ENCODE data around the gene ZNF536.

ZNF536 gene

GRCh38 chr19:30557927-30558557 is 185.9 kb downstream of the ZNF536 start:
- Histone ChIP-seq H3K9me3 (no peaks in the 10 kb centered on the region), H3K4me3 (no peak overlapping the region), H3K4me1 (no peaks in the 10 kb centered on the region), H3K27ac (no peak overlapping the region), H3K27me3 (peaks cover 0 to 27% of the 10 kb centered on the region in 2 donors), H3K36me3 (no peaks in the 10 kb centered on the region)
- TF ChIP-seq CTCF (IDR thresholded peaks at IDR 0.05) = no peak
- intact Hi-C loops (cut with DNase I; ENCODE audit: low total_unique reads) = no loop called here
- DNase-seq = peak in 1 of 2 donors; percentile 35

- Histone ChIP-seq H3K27ac (no peak overlapping the region), H3K27me3 (peaks cover 0 to 27% of the 10 kb centered on the region in 2 donors), H3K9me3 (no peaks in the 10 kb centered on the region), H3K36me3 (no peaks in the 10 kb centered on the region), H3K4me1 (no peaks in the 10 kb centered on the region), H3K4me3 (no peak overlapping the region)
- TF ChIP-seq CTCF (IDR thresholded peaks at IDR 0.05) = no peak
- DNase-seq = no peak
- intact Hi-C loops (cut with DNase I; ENCODE audit: low total_unique reads) = no loop called here
Measured at GRCh38 chr19:30558793-30559192, 186.6 kb downstream of the ZNF536 start.

- Histone ChIP-seq H3K36me3 (no peaks in the 10 kb centered on the region), H3K4me1 (no peaks in the 10 kb centered on the region), H3K9me3 (no peaks in the 10 kb centered on the region), H3K27ac (no peak overlapping the region), H3K27me3 (peaks cover 0 to 27% of the 10 kb centered on the region in 2 donors), H3K4me3 (no peak overlapping the region)
- peak in 1 of 2 donors; percentile 44 for DNase-seq
- intact Hi-C loops (cut with DNase I; ENCODE audit: low total_unique reads) = no loop called here
- TF ChIP-seq CTCF (IDR thresholded peaks at IDR 0.05) = no peak
Measured at GRCh38 chr19:30559446-30559845, 187.3 kb downstream of the ZNF536 start.

GRCh38 chr19:30562981-30563380 is 190.8 kb downstream of the ZNF536 start:
- intact Hi-C loops (cut with DNase I; ENCODE audit: low total_unique reads) = no loop called here
- no peak overlapping the region for H3K27ac ChIP-seq
- H3K4me3 ChIP-seq = no peak overlapping the region
- DNase-seq = peak in 1 of 2 donors; percentile 52
- H3K4me1 ChIP-seq = no peaks in the 10 kb centered on the region
- H3K27me3 ChIP-seq = peaks cover 0 to 29% of the 10 kb centered on the region in 2 donors
- no peak for TF ChIP-seq CTCF (IDR thresholded peaks at IDR 0.05)
- no peaks in the 10 kb centered on the region for H3K36me3 ChIP-seq
- H3K9me3 ChIP-seq = no peaks in the 10 kb centered on the region

GRCh38 chr19:30563691-30564090 is 191.5 kb downstream of the ZNF536 start:
- TF ChIP-seq CTCF (IDR thresholded peaks at IDR 0.05) = no peak
- intact Hi-C loops (cut with DNase I; ENCODE audit: low total_unique reads) = no loop called here
- Histone ChIP-seq H3K4me3 (no peak overlapping the region), H3K36me3 (no peaks in the 10 kb centered on the region), H3K27ac (no peak overlapping the region), H3K9me3 (no peaks in the 10 kb centered on the region), H3K27me3 (peaks cover 0 to 29% of the 10 kb centered on the region in 2 donors), H3K4me1 (no peaks in the 10 kb centered on the region)
- peak in 1 of 2 donors; percentile 16 for DNase-seq

All from tibial artery (tissue), 4 donors.